H1 (cell line): ENCODE data around the gene GPR137. TPM values are rescaled to one million over a fixed set of nuclear protein-coding genes. Genes with fewer than 3 reads are reported as not detected.

Experiments
- CTCF ChIA-PET: fragments of 300-600 bp; sonication (Branson Sonifier 250); formaldehyde crosslinking; loops from one replicate; lab custom pipeline; 2021; ENCODE audit not compliant: partially characterized antibody; lab: Charles Lee
- POLR2A ChIA-PET: fragments of 300-600 bp; sonication (Branson Sonifier 250); formaldehyde crosslinking; loops from one replicate; lab custom pipeline; 2021; ENCODE audit warnings: inconsistent platforms; ENCODE audit not compliant: partially characterized antibody; lab: Charles Lee
- DNase-seq, 2 experiments: peaks; one replicate each; pipeline versions ENCODE4 v3.0.0 to v3.0.0-alpha.2; 2010 to 2022; ENCODE audit warnings: low spot score in 2 of 2, low read depth in 1 of 2, mixed read lengths in 1 of 2
- FAIRE-seq: peaks from 2 replicates; lab custom pipeline; 2011; peaks lifted over from hg19 to GRCh38; lab: Jason Lieb, UNC
- H2AFZ ChIP-seq: 2 replicates; pipeline ENCODE4 v1.8.1; 2012; ENCODE audit warnings: low read length, inconsistent platforms
- H2AK5ac ChIP-seq: 2 replicates; pipeline ENCODE4 v1.6.1; 2013; ENCODE audit warnings: low read depth, low read length
- H2BK120ac ChIP-seq: replicated peaks from 2 replicates; pipeline ENCODE3; 2013; ENCODE audit warnings: low read depth, low read length, inconsistent platforms
- H2BK12ac ChIP-seq: 2 replicates; pipeline ENCODE4 v1.6.1; 2013; ENCODE audit warnings: low read depth, low read length
- H2BK15ac ChIP-seq: 2 replicates; pipeline ENCODE4 v1.6.1; 2013; ENCODE audit warnings: low read length
- H2BK20ac ChIP-seq: 2 replicates; pipeline ENCODE4 v1.6.1; 2013; ENCODE audit warnings: low read length
- H2BK5ac ChIP-seq: 2 replicates; pipeline ENCODE4 v1.6.1; 2013; ENCODE audit warnings: low read depth, low read length
- H3K14ac ChIP-seq: 2 replicates; pipeline ENCODE4 v1.6.1; 2013; ENCODE audit warnings: inconsistent platforms; ENCODE audit not compliant: insufficient read length
- H3K18ac ChIP-seq: 2 replicates; pipeline ENCODE4 v1.6.1; 2013; ENCODE audit warnings: low read length; ENCODE audit errors: extremely low read depth
- H3K23ac ChIP-seq: 2 replicates; pipeline ENCODE4 v1.6.1; 2013; ENCODE audit warnings: inconsistent platforms; ENCODE audit not compliant: insufficient read length
- H3K23me2 ChIP-seq: 2 replicates; pipeline ENCODE4 v1.6.1; 2013; ENCODE audit warnings: low read depth, low read length
- H3K27ac ChIP-seq: 2 replicates; pipeline ENCODE4 v1.6.1; 2011; ENCODE audit warnings: low read depth, low read length, inconsistent platforms
- H3K27me3 ChIP-seq, 4 experiments: replicated peaks in 1 of 4; 1 replicate in 1 of 4; 2 replicates in 3 of 4; pipeline versions ENCODE4 v1.6.1 to v1.8.1; 2011 to 2013; ENCODE audit warnings: low read length in 3 of 4, mild to moderate bottlenecking in 3 of 4, inconsistent platforms in 2 of 4, mixed read lengths in 2 of 4, moderate library complexity in 1 of 4; ENCODE audit not compliant: control insufficient read depth in 3 of 4, insufficient read depth in 3 of 4; ENCODE audit errors: extremely low read depth in 1 of 4
- H3K36me3 ChIP-seq, 4 experiments: 2 replicates each; pipeline versions ENCODE4 v1.6.1 to v1.8.1; 2011 to 2013; ENCODE audit warnings: mild to moderate bottlenecking in 4 of 4, low read length in 3 of 4, moderate library complexity in 2 of 4, control low read depth in 1 of 4, inconsistent platforms in 1 of 4; ENCODE audit not compliant: insufficient read depth in 4 of 4, control insufficient read depth in 2 of 4
- H3K4ac ChIP-seq: replicated peaks from 2 replicates; pipeline ENCODE3; 2013; ENCODE audit warnings: low read length, low read depth, mixed read lengths, inconsistent platforms; ENCODE audit not compliant: insufficient read length
- H3K4me1 ChIP-seq, 4 experiments: replicated peaks in 1 of 4; 1 replicate in 1 of 4; 2 replicates in 3 of 4; pipeline versions ENCODE4 v1.6.1 to v1.8.1; 2011 to 2013; ENCODE audit warnings: low read length in 3 of 4, inconsistent platforms in 2 of 4, mixed read lengths in 1 of 4; ENCODE audit not compliant: insufficient read depth in 4 of 4, control insufficient read depth in 3 of 4
- H3K4me2 ChIP-seq, 2 experiments: 2 replicates each; pipeline versions ENCODE4 v1.6.1 to v1.8.1; 2011 to 2013; ENCODE audit warnings: low read depth in 2 of 2, low read length in 2 of 2, control low read depth in 1 of 2, inconsistent platforms in 1 of 2, mild to moderate bottlenecking in 1 of 2; ENCODE audit not compliant: insufficient read depth in 1 of 2
- H3K4me3 ChIP-seq, 4 experiments: fragments of 200-600, 300-600 bp in 1 of 4; sonication (generic), shearing (Covaris generic), sonication (Bioruptor Twin) in 1 of 4; 2 replicates each; pipeline versions ENCODE4 v1.5.1 to v1.8.1; 2011 to 2016; ENCODE audit warnings: low read length in 4 of 4, low read depth in 3 of 4, control low read depth in 2 of 4, inconsistent platforms in 2 of 4, mild to moderate bottlenecking in 2 of 4, mixed read lengths in 1 of 4, moderate library complexity in 1 of 4; ENCODE audit not compliant: insufficient read depth in 2 of 4; ENCODE audit errors: extremely low read depth in 1 of 4
- H3K56ac ChIP-seq: replicated peaks from 2 replicates; pipeline ENCODE3; 2013; ENCODE audit warnings: low read depth, mild to moderate bottlenecking, mixed read lengths, low read length, inconsistent platforms; ENCODE audit not compliant: insufficient read length
- H3K79me1 ChIP-seq: 2 replicates; pipeline ENCODE4 v1.6.1; 2013; ENCODE audit warnings: low read depth, low read length, control low read depth
- H3K79me2 ChIP-seq, 2 experiments: 2 replicates each; pipeline versions ENCODE4 v1.6.1 to v1.8.1; 2012 to 2013; ENCODE audit warnings: low read length in 2 of 2, mild to moderate bottlenecking in 2 of 2, inconsistent platforms in 1 of 2; ENCODE audit not compliant: insufficient read depth in 2 of 2, control insufficient read depth in 1 of 2
- H3K9ac ChIP-seq, 4 experiments: replicated peaks in 1 of 4; 1 replicate in 1 of 4; 2 replicates in 3 of 4; pipeline versions ENCODE4 v1.6.1 to v1.8.1; 2011 to 2013; ENCODE audit warnings: low read depth in 3 of 4, low read length in 3 of 4, control low read depth in 2 of 4, mild to moderate bottlenecking in 2 of 4, moderate library complexity in 2 of 4, inconsistent platforms in 1 of 4; ENCODE audit errors: extremely low read depth in 1 of 4
- H3K9me3 ChIP-seq, 2 experiments: 2 replicates each; pipeline versions ENCODE4 v1.6.1 to v1.8.1; 2012 to 2013; ENCODE audit warnings: mild to moderate bottlenecking in 2 of 2, moderate library complexity in 2 of 2, control low read depth in 1 of 2, inconsistent platforms in 1 of 2, low read depth in 1 of 2, low read length in 1 of 2, mixed read lengths in 1 of 2; ENCODE audit not compliant: insufficient read depth in 2 of 2
- H4K20me1 ChIP-seq, 2 experiments: replicated peaks in 1 of 2; 2 replicates each; pipeline versions ENCODE3 to v1.8.1; 2011 to 2013; ENCODE audit warnings: inconsistent platforms in 2 of 2, low read length in 2 of 2, mild to moderate bottlenecking in 1 of 2; ENCODE audit not compliant: insufficient read depth in 2 of 2, control insufficient read depth in 1 of 2
- H4K5ac ChIP-seq: 2 replicates; pipeline ENCODE4 v1.6.1; 2013; ENCODE audit warnings: low read length, low read depth, mixed read lengths, inconsistent platforms; ENCODE audit not compliant: insufficient read length
- H4K8ac ChIP-seq: 2 replicates; pipeline ENCODE4 v1.8.0; 2013; ENCODE audit warnings: mild to moderate bottlenecking, moderate library complexity, low read length, inconsistent platforms; ENCODE audit not compliant: insufficient read depth; ENCODE audit errors: extremely low read depth
- H4K91ac ChIP-seq: replicated peaks from 2 replicates; pipeline ENCODE3; 2013; ENCODE audit warnings: low read length, mixed read lengths, inconsistent platforms; ENCODE audit not compliant: insufficient read length
- BCL11A ChIP-seq, 2 experiments: IDR thresholded peaks; one replicate each; pipeline ENCODE4 v1.6.1; 2011; ENCODE audit warnings: low read depth in 2 of 2, low read length in 2 of 2, mild to moderate bottlenecking in 2 of 2
- CHD2 ChIP-seq: IDR thresholded peaks from 2 replicates; pipeline ENCODE4 v1.6.1; 2012; ENCODE audit warnings: low read length, improper control_type of control experiment
- SUZ12 ChIP-seq: fragments of 200-600 bp; sonication (generic); IDR thresholded peaks from 2 replicates; pipeline ENCODE4 v1.6.1; 2012; ENCODE audit warnings: mild to moderate bottlenecking, inconsistent platforms, low read length, moderate library complexity, mixed read lengths
- WGBS, 2 experiments: shearing (Covaris generic) in 1 of 2; methylation state at CpG; one replicate each; pipeline versions ENCODE4 v1.1.6 to v1.1.7; 2013 to 2015; ENCODE audit warnings: low lambda C conversion rate in 2 of 2, mixed read lengths in 2 of 2, inconsistent platforms in 1 of 2, low coverage in 1 of 2, missing lambda C conversion rate in 1 of 2; ENCODE audit not compliant: insufficient replicate concordance in 2 of 2, insufficient coverage in 1 of 2, insufficient read length in 1 of 2; ENCODE audit errors: extremely low coverage in 1 of 2, missing lambda C conversion rate in 1 of 2; 5-methylcytosine and 5-hydroxymethylcytosine counted together
- polyA plus RNA-seq, 7 experiments: library from polyadenylated mRNA; depleted of rRNA in 3 of 7; stranded (reverse) in 5 of 7; unstranded in 2 of 7; fragments of >200 nt in 5 of 7; fragments of 200-250 nt in 2 of 7; gene quantifications; 1 replicate in 5 of 7; 2 replicates in 1 of 7; 4 replicates in 1 of 7; pipeline versions ENCODE4 v1.2.1 to v1.2.3, GENCODE V29; 2011 to 2013; ENCODE audit warnings: missing spikeins in 2 of 7, mixed read lengths in 2 of 7
- total RNA-seq: library from RNA; stranded (reverse); fragmentation: NEBNext Ultra II Directional; extraction: Animal tissue kit (Norgen Biotek cat#: 25700); gene quantifications from 2 replicates; pipeline ENCODE4 v1.2.1, GENCODE V29; 2021

Gene GPR137
- total and polyA plus RNA-seq, 2 of the 8 experiments (the other 6 are each of a cell fraction or from before 2014, with no cell fraction given), result 36.2 to 37.8 TPM

- H3K23ac ChIP-seq, result no peak overlapping the region
- no peak for DNase-seq
- peaks cover 0 to 5% of the 10 kb centered on the region in 2 experiments for H4K20me1 ChIP-seq
- no peak overlapping the region for H2AFZ ChIP-seq
- ChIA-PET CTCF (interaction anchor here (1.4 to 37.6 kb wide), 3 partner anchors 18 to 323 kb away, joined by 3 to 614 read pairs (median 409); partner anchors contain the start of genes CATSPERZ, CCDC88B, ESRRA and PRDX5), POLR2A (no interaction called here)
- no peaks in the 10 kb centered on the region for H3K27me3 ChIP-seq
- H3K27ac ChIP-seq, result no peak overlapping the region
- no peak overlapping the region for H4K5ac ChIP-seq
- H2BK20ac ChIP-seq, result no peak overlapping the region
- H3K36me3 ChIP-seq, result no peaks in the 10 kb centered on the region
- no peaks in the 10 kb centered on the region for H3K9me3 ChIP-seq
- TF ChIP-seq SUZ12 (no peak), CHD2 (no peak), BCL11A (IDR thresholded peaks at IDR 0.05; ENCODE audit: low read depth in 2 of 2, low read length in 2 of 2) (no peak)
- peaks cover 0 to 16% (median 6%) of the 10 kb centered on the region in 4 experiments; a peak in 6 of 7 replicates for H3K4me1 ChIP-seq
- H2BK15ac ChIP-seq, result 0 out of 2 replicates have a peak overlapping the region, but pooled peaks have one; percentile 14
- no peak overlapping the region for H3K14ac ChIP-seq
- H3K56ac ChIP-seq, result no peak overlapping the region
- FAIRE-seq, result no peak
- H2BK120ac ChIP-seq, result no peak overlapping the region
- no peak overlapping the region for H3K4me2 ChIP-seq
- H3K18ac ChIP-seq, result no peak overlapping the region
- no peak overlapping the region for H2BK12ac ChIP-seq
- no peaks in the 10 kb centered on the region for H3K79me2 ChIP-seq
- no peak overlapping the region for H2AK5ac ChIP-seq
- no peak overlapping the region for H3K9ac ChIP-seq
- WGBS, 2 experiments, result 96% methylated on average over 3 of the region's 3 CpGs; no CpG with 5 or more reads in 1 of the 2 experiments
- H3K79me1 ChIP-seq, result no peaks in the 10 kb centered on the region
- no peak overlapping the region for H2BK5ac ChIP-seq
- H4K91ac ChIP-seq, result no peak overlapping the region
- H3K4me3 ChIP-seq, result no peak overlapping the region
- peaks cover 2% of the 10 kb centered on the region; the same call in 1 of the 2 replicates for H3K23me2 ChIP-seq
- H4K8ac ChIP-seq, result no peak overlapping the region
- no peak overlapping the region for H3K4ac ChIP-seq
Measured at GRCh38 chr11:64327993-64328392, 42.3 kb downstream of the GPR137 start.
